ENCODE results near the gene TSPAN15. TPM values are rescaled to one million over a fixed set of nuclear protein-coding genes. Genes with fewer than 3 reads are reported as not detected.

TSPAN15 gene
- total RNA-seq, 1 experiment from 2014 or later = 7.7 TPM

DNA sequence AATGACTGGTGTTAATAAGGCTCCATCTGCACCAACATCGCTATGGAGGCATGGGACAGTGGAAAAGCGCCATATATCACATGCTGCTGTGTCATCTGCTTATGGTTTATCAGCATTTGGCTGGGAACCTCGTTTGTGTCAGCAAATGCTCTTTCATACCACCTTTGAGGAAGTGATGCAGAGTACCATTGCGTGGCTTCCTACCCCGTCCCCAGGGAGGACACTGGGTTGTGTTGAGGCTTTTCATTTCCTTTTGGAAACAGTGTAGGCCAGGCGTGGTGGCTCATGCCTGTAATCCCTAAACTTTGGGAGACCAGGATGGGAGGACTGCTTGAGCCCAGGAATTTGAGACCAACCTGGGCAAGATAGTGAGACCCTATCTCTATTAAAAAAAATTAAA lies 41.3 kb upstream of the TSPAN15 start:
- Histone ChIP-seq H4K91ac (ENCODE audit: insufficient read length, low read depth, low read length) (no peak overlapping the region), H2BK5ac (ENCODE audit: insufficient read length, low read length) (no peak overlapping the region), H2BK12ac (ENCODE audit: insufficient read length, low read depth, low read length) (no peak overlapping the region), H2BK20ac (ENCODE audit: low read depth, low read length, poor library complexity, severe bottlenecking) (no peak overlapping the region), H3K4ac (ENCODE audit: low read depth, low read length) (no peak overlapping the region), H4K20me1 (ENCODE audit: control insufficient read depth, insufficient read depth, insufficient read length) (no peaks in the 10 kb centered on the region), H3K56ac (ENCODE audit: insufficient read length, low read depth, low read length) (no peak overlapping the region), H3K27me3 (ENCODE audit: insufficient read depth, low read length) (no peaks in the 10 kb centered on the region; the same call in 1 of the 2 replicates), H3K79me1 (ENCODE audit: insufficient read depth, low read depth, low read length, poor library complexity, severe bottlenecking) (no peaks in the 10 kb centered on the region), H3K23me2 (ENCODE audit: insufficient read length, low read depth, low read length, poor library complexity, severe bottlenecking) (no peaks in the 10 kb centered on the region), H3K9ac (ENCODE audit: extremely low read depth, insufficient read length, low read length) (no peak overlapping the region), H4K5ac (ENCODE audit: insufficient read length, low read depth, low read length) (no peak overlapping the region), H3K23ac (ENCODE audit: insufficient read length, low read depth, low read length) (no peak overlapping the region), H3K14ac (ENCODE audit: insufficient read depth, low read length) (no peak overlapping the region), H3K9me3 (ENCODE audit: control insufficient read depth, low read depth, low read length) (no peaks in the 10 kb centered on the region), H4K8ac (replicated peaks; ENCODE audit: insufficient read length, low read depth, low read length) (no peak overlapping the region), H2AFZ (ENCODE audit: low read length) (no peak overlapping the region), H2BK120ac (ENCODE audit: low read depth, low read length, poor library complexity, severe bottlenecking) (no peak overlapping the region), H2AK5ac (ENCODE audit: insufficient read length, low read length) (no peak overlapping the region), H3K27ac (ENCODE audit: insufficient read length, low read depth, low read length) (no peak overlapping the region), H2BK15ac (ENCODE audit: low read depth, low read length) (no peak overlapping the region), H3K4me2 (ENCODE audit: insufficient read depth, insufficient read length, low read length) (no peak overlapping the region), H3T11ph (ENCODE audit: low read length) (no peak overlapping the region), H3K18ac (ENCODE audit: insufficient read length, low read depth, low read length) (no peak overlapping the region), H3K4me1 (ENCODE audit: insufficient read depth, low read length) (no peaks in the 10 kb centered on the region; the same call in 1 of the 2 replicates), H3K79me2 (ENCODE audit: insufficient read depth, low read length) (no peaks in the 10 kb centered on the region)
- H3K27ac Mint-ChIP-seq = no peak overlapping the region
- no CpG with 5 or more reads among the region's 6 CpGs for WGBS (ENCODE audit: extremely low coverage, insufficient read length, low lambda C conversion rate)
- H3K27me3 Mint-ChIP-seq (ENCODE audit: low read depth) = peaks cover 17% of the 10 kb centered on the region
- TF ChIP-seq, protein P1, sequence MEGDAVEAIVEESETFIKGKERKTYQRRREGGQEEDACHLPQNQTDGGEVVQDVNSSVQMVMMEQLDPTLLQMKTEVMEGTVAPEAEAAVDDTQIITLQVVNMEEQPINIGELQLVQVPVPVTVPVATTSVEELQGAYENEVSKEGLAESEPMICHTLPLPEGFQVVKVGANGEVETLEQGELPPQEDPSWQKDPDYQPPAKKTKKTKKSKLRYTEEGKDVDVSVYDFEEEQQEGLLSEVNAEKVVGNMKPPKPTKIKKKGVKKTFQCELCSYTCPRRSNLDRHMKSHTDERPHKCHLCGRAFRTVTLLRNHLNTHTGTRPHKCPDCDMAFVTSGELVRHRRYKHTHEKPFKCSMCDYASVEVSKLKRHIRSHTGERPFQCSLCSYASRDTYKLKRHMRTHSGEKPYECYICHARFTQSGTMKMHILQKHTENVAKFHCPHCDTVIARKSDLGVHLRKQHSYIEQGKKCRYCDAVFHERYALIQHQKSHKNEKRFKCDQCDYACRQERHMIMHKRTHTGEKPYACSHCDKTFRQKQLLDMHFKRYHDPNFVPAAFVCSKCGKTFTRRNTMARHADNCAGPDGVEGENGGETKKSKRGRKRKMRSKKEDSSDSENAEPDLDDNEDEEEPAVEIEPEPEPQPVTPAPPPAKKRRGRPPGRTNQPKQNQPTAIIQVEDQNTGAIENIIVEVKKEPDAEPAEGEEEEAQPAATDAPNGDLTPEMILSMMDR (conservative IDR thresholded peaks at IDR 0.05) = no peak
- H3K36me3 Mint-ChIP-seq (ENCODE audit: insufficient read depth in 1 of 3, low read depth in 3 of 3) = no peaks in the 10 kb centered on the region; a peak in 2 of 7 replicates
- no peaks in the 10 kb centered on the region for H3K9me3 Mint-ChIP-seq
- DNase-seq = no peak
- H3K4me3 Mint-ChIP-seq = no peak overlapping the region
- H3K4me1 Mint-ChIP-seq = peaks cover 26 to 31% of the 10 kb centered on the region in 2 experiments

Measured in H9 (cell line).